Ovary (tissue), 3 donors: ENCODE data around the gene HERPUD2.
A peak's percentile ranks its signal among the peaks of the same experiment; 100 is the strongest.

Source experiments
- EP300 ChIP-seq: sonication (generic); formaldehyde crosslinking; IDR thresholded peaks from one replicate; pipeline ENCODE4 v1.6.1; 2017; ENCODE audit warnings: antibody characterized with exemption
- POLR2A ChIP-seq: fragments of 450-650 bp; IDR thresholded peaks from one replicate; pipeline ENCODE4 v1.6.1; 2017; ENCODE audit warnings: antibody characterized with exemption, mild to moderate bottlenecking, moderate library complexity
- TF ChIP-seq, protein P1 (sequence below), 3 donors: fragments of 450-650 bp in 2 of 3; fragments of 200-600 bp in 1 of 3; IDR thresholded peaks; one replicate each; pipeline versions ENCODE4 v1.5.1 to v1.8.0; 2016 to 2022; ENCODE audit warnings: antibody characterized with exemption in 3 of 3, mild to moderate bottlenecking in 1 of 3
- donor health status: DM: no; HTN: no; CAD: no.

DNA sequence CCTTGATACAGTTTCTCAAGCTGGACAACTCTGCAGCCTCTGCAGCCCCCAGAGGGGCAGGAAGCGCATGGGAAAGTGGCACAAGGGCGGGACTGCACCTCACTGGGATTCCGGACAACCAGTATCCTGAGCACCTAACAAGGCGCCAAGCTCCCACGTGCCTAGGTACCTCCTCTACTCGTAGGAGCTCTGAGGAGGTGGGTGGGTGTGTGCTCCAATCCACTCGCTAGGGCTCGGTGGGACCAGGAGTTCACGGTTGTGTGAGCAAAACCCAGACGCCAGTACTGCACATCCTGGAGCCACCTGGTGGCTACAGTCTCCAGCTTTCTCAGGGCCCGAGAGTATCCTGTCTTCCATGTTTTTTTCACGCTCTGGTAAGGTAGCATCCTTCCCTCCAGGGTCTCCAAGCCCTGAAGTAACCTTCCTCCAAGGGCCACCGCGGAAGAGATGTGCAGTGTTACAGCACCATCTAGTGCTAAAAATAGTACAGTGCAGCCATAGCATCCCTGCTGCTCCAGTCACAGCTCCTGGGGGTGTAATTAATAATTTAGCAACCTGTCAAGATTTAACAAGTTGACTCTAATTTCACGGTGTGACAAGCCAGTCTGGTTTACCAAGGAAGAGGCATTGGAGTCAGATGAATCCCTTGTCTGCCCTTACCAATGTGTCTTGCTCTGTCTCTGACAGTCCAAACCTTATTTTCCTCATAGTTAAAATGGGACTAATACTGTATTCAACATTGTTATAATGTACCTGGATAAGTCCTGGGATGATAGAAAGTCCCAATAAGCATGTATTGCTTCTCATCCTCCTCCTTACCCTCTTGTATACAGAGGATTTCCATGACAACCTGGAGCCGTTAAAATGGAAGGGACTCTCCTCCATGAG, 70.4 kb downstream of the HERPUD2 start:
- TF ChIP-seq, protein P1, sequence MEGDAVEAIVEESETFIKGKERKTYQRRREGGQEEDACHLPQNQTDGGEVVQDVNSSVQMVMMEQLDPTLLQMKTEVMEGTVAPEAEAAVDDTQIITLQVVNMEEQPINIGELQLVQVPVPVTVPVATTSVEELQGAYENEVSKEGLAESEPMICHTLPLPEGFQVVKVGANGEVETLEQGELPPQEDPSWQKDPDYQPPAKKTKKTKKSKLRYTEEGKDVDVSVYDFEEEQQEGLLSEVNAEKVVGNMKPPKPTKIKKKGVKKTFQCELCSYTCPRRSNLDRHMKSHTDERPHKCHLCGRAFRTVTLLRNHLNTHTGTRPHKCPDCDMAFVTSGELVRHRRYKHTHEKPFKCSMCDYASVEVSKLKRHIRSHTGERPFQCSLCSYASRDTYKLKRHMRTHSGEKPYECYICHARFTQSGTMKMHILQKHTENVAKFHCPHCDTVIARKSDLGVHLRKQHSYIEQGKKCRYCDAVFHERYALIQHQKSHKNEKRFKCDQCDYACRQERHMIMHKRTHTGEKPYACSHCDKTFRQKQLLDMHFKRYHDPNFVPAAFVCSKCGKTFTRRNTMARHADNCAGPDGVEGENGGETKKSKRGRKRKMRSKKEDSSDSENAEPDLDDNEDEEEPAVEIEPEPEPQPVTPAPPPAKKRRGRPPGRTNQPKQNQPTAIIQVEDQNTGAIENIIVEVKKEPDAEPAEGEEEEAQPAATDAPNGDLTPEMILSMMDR (IDR thresholded peaks at IDR 0.05) = peak in 2 of 3 donors; percentile 30 to 47
- TF ChIP-seq POLR2A (no peak), EP300 (no peak)
